Fibroblast of skin of scalp (primary cell): ENCODE data around the gene MRPL54.
"Not testable (repeated sequence)": the region's sequence is repeated elsewhere in the genome, so short reads cannot be mapped to it uniquely, and the experiment has no call there.

Experiments
- DNase-seq: peaks from one replicate; pipeline ENCODE4 v3.0.0-alpha.2; 2013

MRPL54 gene

GRCh38 chr19:3813473-3814392 is 51.3 kb downstream of the MRPL54 start:
- no peak for DNase-seq

DNA sequence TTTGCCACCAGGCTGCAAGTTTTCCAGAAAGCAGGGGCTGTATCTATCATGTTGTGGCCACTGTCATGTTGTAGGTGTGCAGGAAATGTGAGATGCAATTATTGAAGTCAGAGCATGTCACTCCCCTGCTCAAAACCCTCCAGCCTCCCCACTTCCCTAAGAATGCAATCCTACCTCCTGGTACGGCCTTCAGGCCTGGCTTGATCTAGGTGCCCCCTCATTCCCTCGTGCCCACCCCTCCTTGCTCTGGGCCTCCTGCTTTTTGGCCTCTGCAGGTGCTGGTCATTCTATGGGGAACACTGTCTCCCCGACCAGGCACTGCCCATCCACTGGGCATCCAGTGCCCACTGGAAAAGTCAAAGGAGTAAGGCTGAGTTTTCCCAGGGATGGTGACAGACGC is 52.2 kb downstream of the MRPL54 start:
- no peak for DNase-seq

DNA sequence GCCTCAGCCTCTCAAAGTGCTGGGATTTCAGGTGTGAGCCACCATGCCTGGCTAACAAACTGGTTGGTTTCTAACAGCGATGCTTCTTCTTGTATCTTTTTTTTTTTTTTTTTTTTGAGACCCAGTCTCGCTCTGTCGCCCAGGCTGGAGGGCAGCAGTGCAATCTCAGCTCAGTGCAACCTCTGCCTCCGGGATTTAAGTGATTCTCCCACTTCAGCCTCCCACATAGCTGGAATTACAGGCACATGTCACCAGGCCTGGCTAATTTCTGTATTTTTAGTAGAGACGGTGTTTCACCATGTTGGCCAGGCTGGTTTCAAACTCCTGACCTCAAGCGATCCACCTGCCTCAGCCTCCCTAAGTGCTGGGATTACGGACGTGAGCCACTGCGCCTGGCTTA is 53.7 kb downstream of the MRPL54 start:
- DNase-seq, result not testable (repeated sequence)

GRCh38 chr19:3816566-3817218 is 54.2 kb downstream of the MRPL54 start:
- DNase-seq, result no peak
